ENCODE measurements around the gene GABRG3.
"Not testable (repeated sequence)": the region's sequence is repeated elsewhere in the genome, so short reads cannot be mapped to it uniquely, and the experiment has no call there.

GABRG3 gene

DNA sequence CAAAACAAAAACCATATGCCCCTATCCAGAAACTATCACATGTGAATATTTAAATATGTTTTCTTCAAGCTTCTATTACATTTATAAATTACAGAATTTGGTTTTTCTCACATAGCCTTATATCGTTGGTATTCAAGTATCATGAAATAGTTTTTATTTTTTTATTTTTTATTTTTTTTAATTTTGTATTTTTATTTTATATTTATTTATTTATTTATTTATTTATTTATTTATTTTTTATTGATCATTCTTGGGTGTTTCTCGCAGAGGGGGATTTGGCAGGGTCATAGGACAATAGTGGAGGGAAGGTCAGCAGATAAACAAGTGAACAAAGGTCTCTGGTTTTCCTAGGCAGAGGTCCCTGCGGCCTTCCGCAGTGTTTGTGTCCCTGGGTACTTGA lies 32.0 kb downstream of the GABRG3 start:
- not testable (repeated sequence) for DNase-seq (ENCODE audit: low spot score)

DNA sequence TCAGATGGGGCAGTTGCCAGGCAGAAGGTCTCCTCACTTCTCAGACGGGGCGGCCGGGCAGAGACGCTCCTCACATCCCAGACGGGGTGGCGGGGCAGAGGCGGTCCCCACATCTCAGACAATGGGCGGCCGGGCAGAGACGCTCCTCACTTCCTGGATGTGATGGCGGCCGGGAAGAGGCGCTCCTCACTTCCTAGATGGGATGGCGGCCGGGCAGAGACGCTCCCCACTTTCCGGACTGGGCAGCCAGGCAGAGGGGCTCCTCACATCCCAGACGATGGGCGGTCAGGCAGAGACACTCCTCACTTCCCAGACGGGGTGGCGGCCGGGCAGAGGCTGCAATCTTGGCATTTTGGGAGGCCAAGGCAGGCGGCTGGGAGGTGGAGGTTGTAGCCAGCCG lies 33.2 kb downstream of the GABRG3 start:
- not testable (repeated sequence) for DNase-seq (ENCODE audit: low spot score)

DNA sequence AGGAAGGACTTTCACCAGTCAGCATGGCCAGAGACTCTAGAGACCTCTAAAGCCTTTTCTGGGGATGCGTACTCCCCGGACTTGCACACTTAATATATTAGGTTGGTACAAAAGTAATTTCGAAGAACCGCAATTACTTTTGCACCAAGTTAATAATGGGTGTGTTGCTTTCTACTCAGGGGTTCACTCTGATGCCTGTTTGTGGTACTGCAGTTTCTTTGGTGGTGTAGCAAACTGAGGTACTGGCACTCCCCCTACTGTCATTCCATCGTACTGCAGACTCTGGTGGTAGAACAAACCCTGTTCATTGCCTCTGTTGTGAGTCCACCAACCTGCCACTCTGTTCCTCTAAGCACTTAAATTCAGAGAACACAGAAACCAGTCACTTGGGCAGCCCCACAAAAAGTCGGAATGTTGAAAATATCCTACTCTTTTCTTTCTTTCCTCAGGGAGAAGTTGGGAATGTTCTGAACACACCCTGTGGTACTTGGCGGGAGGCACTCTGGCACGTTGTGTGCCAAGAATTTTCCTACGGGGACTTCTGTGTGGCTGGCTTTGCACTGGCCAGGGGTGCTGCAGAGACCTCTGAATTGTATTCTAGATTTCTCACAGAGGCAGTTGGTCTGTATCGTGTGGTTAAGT lies 46.3 kb downstream of the GABRG3 start:
- peak; percentile 2 for DNase-seq (ENCODE audit: low spot score)

DNA sequence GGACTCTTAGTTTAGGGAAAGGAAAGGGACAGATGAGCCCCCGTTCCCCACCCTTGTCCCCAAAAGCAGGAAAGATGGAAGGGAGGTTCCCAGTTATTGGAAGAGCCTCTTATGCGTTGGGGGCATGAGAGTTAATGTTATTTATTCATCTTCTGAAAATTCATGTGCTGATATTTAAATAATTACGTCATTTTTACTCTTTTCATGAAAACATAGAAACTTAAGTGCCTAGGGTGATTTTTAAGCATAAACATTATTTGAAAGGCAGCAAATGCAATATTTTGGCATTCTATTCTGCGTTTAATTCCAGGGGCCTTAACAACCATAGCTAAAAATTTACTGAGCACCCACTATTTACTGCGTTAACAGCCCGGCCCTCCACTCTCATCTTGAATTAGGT lies 48.7 kb downstream of the GABRG3 start:
- DNase-seq (ENCODE audit: low spot score) = no peak

DNA sequence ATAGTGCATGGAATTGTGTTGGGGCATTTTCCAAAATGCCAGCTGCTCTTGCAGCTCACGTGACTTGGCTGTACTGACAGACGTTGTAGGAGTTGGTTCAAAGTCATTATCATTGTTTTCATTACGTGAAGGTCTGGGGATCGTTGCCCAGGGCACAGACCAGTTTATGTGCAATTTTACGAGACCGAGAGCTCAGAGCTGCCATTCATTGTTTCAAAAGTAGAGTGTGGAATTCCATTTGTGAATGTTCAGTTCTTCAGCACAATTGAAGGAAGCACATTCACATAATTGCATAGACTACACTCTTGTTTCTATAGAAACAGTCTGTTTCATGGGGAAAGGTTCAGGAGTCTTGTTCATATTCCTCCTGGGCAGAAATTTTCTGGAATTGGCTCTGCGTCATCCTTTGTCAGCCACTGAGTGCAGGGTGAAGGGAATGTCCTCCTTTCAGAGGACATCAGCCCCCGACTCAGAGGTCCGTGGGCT lies 54.5 kb downstream of the GABRG3 start:
- DNase-seq (ENCODE audit: low spot score) = no peak

DNA sequence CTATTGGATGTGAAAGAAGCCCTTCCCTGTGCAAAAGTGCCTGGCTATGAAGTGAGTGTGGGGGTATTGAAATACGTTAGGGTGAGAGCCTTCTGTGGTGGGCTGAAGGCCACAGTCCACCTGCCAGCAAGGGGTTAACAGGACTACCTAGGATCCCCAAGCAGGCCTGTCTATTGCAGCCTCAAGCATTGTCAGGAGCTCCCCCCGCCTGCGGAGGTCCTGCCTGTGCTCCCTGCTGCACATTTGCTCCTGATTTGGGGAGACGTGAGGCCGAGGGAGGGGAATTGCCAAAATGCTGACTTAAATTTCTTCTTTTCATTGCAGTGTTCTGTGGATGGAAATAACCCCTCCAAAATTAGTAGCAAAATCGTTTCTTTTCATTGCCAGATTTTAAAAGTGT lies 56.2 kb downstream of the GABRG3 start:
- DNase-seq (ENCODE audit: low spot score) = no peak

DNA sequence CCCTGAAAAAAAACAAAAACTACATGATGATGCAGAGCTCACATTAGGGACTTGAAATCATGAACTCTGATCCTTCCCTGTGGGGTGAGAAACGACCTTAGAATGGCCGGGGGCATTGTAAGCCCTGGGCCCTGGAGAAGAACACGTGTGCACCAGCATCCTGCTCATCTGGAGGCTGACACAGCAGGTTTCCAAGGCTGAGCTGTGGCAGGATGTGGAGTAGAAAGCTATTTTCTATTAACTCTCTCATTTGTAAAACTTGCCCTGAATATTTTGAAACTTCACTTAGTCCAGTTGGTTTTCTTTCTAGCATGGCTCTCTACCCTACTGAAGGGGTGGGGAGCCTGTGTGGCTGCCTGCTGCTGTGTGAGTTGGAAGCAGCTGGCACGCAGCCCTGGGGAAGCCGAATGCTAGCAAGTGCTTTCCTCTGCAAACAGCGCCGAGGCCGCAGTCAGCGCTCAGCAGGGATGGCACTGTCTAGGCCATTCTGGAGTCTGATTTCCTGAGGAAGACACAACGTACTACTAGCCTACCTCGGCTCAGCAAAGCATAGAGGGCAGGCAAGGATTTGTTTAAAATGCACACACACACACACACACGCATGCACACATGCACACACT lies 58.0 kb downstream of the GABRG3 start:
- no peak for DNase-seq (ENCODE audit: low spot score)

DNA sequence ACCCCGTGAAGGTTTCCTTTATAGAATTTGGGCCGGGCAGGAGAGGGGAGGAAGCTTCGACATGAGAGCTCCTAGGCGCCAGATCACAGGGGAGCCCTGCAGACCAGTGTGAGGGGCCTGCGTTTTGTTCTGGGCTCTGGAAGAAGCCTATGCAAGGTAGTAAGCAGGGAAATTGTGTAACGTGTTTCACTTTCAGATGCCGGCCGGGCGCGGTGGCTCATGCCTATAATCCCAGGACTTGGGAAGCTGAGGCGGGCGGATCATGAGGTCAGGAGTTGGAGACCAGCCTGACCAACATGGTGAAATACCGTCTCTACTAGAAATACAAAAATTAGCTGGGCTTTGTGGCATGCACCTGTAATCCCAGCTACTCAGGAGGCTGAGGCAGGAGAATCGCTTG lies 65.2 kb downstream of the GABRG3 start:
- no peak for DNase-seq (ENCODE audit: low spot score)

DNA sequence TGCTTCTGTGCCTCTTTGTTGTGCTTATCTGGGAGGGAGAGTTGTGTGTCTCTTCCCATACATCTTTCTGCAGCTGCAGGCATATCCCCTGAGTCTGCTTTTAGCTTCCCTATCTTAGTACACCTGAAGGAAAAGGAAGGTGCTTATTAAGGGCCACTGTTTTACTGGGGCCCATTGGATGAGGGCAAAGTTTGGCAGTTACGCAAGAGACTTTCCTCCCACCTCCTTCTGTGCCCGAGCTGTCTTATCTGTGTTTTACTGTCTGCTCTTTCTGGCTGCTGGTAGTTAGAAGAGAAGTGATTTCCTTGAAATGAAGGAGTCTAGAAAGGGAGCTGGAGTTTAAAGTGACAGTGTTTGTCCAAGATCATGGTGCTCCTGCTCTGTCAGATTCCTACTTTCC lies 66.5 kb downstream of the GABRG3 start:
- DNase-seq (ENCODE audit: low spot score) = no peak

DNA sequence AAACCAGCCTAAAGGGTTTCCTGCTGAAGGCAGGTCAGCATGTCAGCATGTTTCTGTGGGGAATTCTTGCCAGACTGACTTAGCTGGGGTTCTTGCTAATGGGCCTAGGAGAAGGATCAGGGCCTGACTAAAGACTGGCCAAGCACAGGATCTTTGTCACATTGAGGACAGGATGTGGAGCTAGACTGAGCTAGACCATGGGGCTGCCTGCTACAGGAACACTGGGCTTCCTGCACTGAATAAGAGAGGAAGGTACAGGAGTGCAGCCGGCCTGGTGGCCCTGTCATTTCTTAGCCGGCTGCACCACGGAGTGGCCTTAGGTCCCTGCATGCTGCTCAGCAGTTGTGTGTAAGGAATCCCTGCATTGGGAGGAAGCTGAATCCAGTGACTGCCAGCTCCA lies 68.2 kb downstream of the GABRG3 start:
- DNase-seq (ENCODE audit: low spot score) = no peak

DNA sequence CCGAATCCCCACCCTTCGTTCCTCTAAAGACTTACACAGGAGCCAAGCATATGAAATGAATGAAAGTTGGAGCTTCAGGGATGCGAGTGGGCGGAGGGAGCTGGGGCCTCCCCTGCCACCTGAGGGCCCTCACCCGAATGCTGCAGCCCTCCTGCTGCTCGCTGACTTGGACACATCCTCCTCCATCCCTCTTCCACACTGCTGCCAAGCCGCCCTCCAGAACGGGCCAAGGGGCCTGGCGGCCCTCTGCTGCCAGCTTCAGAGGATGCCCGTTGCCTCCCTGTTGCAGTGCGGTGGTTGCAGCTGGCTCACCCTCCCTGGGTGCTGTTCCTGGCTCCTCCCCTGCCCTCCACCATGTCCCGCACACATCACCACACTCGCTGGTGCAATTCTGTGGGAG lies 71.2 kb downstream of the GABRG3 start:
- no peak for DNase-seq (ENCODE audit: low spot score)

DNA sequence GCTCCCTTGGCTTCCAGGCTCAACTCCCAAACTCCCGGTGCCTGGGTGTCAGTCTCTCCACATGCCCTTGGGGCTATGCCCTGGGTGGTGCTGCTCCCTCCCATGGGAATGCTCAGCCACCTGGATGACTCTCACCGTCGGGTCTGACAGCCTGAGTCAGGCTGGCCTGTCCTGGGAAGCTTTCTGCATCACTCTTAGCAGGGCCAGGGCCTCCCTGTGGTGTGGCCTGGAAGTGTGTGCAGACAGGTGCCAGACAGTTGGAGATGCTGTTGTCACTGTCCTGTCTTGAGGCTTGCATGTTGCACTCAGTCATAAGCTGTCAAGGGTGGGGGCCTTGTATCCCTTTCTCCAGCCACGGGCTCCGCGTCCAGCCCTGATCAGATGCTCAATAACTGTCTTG lies 71.7 kb downstream of the GABRG3 start:
- DNase-seq (ENCODE audit: low spot score) = no peak

DNA sequence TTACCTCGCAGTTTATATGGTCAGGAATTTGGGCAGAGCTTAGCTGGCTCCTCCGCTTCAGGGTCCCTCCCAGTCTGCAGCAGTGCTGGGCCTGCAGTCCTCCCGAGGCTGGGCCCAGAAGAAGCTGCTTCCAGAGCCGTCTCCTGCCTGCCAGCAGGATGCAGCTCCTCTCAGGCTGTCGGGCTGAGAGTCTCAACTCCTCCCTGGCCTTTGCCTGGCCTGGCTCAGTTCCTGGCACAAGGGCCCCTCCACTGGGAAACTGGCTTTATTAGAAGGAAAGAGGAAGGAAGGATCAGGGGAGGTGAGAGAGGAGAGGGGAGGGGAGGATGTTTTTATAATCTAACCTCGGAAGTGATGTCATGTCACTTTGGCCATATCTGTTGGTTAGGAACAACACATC lies 72.8 kb downstream of the GABRG3 start:
- DNase-seq (ENCODE audit: low spot score) = no peak

DNA sequence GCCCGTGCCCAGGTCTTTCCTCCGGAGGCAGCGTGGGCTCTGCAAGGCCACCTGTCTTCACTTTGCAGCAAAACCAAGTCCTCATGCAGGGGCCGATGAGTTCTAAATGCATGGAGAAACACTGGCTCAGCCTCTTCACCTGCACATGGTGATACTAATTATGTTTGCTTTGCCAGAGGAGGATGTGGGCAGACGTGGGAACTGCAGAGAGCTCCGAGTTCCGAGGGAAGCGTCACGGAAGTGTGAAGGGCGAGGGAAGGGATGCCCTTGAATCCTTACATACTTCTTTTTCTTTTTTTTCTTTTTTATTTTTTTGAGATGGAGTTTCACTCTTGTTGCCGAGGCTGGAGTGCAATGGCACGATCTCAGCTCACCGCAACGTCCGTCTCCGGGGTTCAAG lies 74.8 kb downstream of the GABRG3 start:
- no peak for DNase-seq (ENCODE audit: low spot score)

DNA sequence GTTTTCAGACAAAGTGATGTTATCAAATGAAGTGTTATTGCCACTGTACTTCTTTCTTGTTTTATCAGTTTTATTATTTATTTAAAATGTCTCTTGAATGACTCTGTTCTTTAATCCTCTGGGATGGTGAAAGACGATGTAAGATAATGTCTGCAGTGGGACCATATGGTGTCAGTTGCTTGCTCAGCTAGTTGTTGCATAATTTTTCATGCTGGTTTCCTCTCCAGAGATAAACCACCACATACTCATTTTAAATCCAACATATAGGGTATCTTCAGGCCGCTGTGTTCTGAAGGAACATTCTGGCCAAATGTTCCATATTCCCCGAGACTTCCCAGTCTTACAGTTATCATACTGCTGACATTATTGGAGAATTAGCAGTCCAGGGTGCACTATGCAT lies 75.9 kb downstream of the GABRG3 start:
- DNase-seq (ENCODE audit: low spot score) = no peak

DNA sequence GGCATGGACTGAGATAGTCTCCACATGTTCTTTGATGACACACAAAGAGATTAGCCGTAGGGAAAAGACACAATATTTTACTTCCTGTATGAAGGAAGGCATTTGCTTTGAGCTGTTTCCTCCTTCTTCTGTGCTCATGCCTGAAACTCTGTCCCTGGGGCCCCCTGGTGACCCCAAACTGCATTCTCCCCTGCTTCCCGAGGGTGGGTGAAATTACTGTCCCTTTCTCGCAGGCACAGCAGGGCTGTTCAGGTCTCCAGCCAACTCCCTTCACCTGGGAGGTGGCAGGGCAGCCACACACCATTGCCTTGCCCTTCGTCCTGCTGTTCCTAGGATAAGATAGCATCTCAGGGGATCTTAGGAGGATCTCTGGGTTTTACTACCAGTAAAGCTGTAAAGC lies 79.2 kb downstream of the GABRG3 start:
- no peak for DNase-seq (ENCODE audit: low spot score)

DNA sequence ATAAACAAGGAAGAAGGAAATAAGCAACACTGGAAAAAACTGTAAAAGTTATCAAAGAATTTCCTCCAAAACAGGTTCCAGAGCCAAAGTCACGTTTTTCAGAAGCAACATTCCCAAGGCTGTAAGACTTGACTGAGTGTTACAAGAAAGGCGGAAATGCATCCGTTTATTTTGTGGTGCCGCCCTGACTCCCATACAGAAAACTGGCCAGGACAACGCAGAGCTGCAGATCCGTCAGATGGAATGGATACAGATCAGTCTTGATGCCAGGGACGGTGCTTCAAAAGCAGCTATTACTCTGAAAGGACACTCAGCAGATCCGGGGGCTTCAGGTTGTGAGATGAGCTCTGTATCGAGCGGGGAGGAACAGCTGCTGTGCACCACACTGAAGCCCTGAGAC lies 83.4 kb downstream of the GABRG3 start:
- no peak for DNase-seq (ENCODE audit: low spot score)

DNA sequence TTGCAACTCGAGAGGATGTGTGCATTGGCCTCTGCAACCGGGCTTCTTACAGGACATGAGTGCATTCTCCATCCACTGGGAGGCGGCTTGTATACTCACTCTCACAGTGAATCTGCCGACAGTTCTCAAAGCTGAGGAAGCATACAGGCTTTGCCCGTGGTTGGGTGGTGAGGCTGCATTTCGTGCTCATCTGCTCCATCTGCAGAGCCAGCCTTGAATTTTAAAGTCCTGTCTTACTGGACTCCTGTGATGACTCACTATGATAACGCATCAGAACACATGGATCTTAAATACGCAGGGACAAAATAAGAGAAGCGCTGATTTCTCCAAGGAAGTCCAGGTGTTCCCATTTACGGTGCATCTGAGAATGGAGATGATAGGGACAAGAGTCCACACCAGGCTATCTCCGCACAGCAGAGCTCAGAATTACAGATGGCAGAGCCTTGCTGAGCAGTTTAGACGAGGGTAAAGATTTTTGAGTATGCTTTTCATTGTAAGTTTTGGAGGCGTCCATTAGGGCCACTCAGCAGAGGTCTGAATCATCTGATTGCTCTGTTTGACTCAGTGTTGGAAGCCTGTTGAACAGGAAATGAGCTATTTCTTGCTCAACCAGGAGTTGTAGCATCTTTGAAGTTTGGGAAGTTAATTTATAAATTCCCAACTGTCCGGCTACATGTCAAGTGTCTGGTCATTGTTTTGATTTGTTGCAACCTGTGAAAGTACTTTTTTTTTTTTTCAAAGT lies 87.1 kb downstream of the GABRG3 start:
- no peak for DNase-seq (ENCODE audit: low spot score)

DNA sequence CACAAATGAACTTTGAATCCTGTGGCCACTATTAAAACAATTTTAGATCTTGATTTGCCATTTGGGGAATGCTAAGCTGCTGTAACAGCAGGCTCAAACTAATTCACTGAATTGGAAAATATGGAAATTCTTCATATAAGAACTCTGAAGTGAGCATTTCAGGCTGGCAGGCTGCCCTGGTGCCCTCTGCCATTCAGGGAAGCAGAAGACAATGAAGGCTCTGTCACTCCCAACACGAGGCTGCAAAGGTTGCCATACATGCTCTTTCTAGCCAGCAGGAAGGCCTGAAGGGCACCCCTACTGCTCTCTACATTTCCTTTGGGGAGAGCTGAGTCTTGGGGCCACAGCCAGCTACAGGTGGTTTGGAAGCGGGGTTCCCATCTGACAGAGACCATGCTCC lies 88.0 kb downstream of the GABRG3 start:
- DNase-seq (ENCODE audit: low spot score) = no peak

DNA sequence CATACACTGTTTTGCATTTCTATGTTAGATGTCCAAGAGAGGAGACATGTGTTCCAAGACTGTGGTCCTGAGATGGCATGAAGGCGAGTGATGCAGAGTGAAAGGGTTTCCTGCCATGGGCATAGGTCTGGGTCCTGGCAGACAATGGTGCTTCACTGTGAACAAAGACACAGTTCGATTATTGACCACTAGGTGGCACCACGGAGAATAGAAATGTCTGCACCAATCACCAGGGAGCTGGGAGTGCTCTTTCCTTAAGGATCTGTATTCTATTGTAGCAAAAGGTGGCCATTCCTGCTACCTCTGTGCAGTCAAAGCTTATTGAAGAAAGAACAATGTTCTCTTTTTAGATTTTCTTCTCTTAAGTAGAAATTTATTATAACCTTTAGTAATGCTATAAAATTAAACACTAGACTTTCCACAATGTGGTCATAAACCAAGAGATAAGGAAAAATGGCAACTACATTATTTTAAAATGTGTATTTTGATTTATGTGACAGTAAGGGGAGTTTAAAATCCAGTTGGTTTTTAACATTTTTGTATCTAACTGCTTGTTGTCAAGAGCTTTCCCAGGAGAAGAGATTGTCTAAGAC lies 88.7 kb downstream of the GABRG3 start:
- DNase-seq (ENCODE audit: low spot score) = no peak

DNA sequence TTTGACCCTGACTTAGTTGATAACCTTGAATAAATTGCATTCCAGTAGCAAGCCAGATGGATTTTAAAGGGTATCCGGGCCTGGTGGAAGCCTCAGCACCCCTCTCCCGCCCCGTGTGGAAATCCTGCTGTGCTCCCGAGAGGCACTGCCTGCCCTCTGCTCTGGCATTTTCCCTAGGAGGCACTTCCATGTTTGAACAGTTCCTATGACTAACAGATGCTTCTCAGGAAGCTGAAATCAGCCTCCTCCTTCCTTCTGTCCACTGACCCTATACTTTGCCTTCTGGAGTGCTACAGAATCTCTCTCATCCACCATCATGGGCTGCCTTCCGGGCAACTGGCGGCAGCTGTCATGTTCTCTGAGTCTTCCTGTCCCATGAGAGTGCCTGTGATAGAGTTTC lies 90.8 kb downstream of the GABRG3 start:
- no peak for DNase-seq (ENCODE audit: low spot score)

DNA sequence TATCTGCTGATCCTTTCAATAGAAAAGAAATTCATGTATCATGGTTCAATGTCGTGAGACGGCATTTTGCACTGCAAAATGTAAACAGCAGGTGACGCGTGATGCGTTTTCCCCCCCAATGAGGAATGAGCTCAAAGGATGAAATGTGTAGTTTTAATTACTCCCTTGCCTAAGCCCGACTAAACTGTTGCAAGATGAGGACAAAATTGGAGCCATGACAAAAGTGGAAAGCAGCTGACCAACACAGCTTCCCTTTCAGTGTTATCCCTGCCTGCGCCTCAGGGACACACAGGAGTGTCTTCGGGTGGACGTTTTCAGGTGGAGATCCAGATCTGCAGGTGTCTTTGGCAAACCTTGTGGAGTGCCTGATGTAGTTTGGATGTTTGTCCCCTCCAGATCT lies 92.0 kb downstream of the GABRG3 start:
- no peak for DNase-seq (ENCODE audit: low spot score)

DNA sequence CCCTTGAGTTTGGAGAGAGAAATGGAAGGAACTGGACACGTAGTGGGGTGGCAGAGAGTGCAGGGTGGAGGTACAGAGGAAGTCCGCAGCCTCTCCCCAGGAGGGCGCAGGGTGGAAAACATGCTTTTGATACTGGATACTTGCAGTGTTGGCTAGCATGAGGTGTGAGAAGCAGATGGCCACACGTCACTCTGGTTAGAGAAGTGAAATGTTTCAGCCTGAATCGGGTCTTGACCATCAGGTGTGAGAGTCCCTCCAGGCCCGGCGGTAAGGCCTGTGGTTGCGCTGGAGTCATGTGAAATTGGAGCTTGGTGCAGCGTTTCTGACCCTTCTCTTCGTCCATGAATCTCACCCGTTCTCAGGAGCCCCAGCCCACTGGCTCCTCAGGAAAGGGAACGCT lies 93.1 kb downstream of the GABRG3 start:
- DNase-seq (ENCODE audit: low spot score) = no peak
